AG04450 (cell line): ENCODE measurements around the gene ALDH1A3. TPM values are rescaled to one million over a fixed set of nuclear protein-coding genes. Genes with fewer than 3 reads are reported as not detected.

Source experiments
- CTCF ChIA-PET: fragments of 300-600, 350-600 bp; formaldehyde crosslinking; extraction: SDS; loops from one replicate; lab custom pipeline; 2022; ENCODE audit warnings: antibody characterized with exemption, inconsistent platforms; lab: Charles Lee
- POLR2A ChIA-PET: fragments of 350-600 bp; formaldehyde crosslinking; extraction: SDS; loops from one replicate; lab custom pipeline; 2021; ENCODE audit warnings: antibody characterized with exemption, inconsistent platforms; lab: Yijun Ruan, JAX
- DNase-seq: peaks from one replicate; pipeline ENCODE4 v3.0.0-alpha.2; 2011; ENCODE audit warnings: low read depth, low spot score
- H3K27ac ChIP-seq: one replicate; pipeline ENCODE4 v1.5.1; 2012; ENCODE audit warnings: low read depth, low read length, control low read depth
- H3K27me3 ChIP-seq: one replicate; pipeline ENCODE4 v1.6.0; 2012; ENCODE audit warnings: low read length; ENCODE audit not compliant: control insufficient read depth, insufficient read depth
- H3K4me3 ChIP-seq: 2 replicates; pipeline ENCODE4 v1.5.1; 2011; ENCODE audit warnings: mild to moderate bottlenecking, low read depth, low read length, control low read depth
- H3K9me3 ChIP-seq: 2 replicates; pipeline ENCODE4 v1.5.1; 2012; ENCODE audit warnings: low read length; ENCODE audit not compliant: control insufficient read depth, insufficient read depth
- CTCF ChIP-seq: IDR thresholded peaks from 2 replicates; pipeline ENCODE4 v1.5.1; 2011; ENCODE audit warnings: low read depth, low read length, control low read depth, inconsistent platforms
- polyA plus RNA-seq: library from polyadenylated mRNA; depleted of rRNA; stranded (reverse); fragments of >200 nt; gene quantifications from 2 replicates; pipeline ENCODE4 v1.2.3, GENCODE V29; 2011

Gene ALDH1A3
- polyA plus RNA-seq, 1 experiment = 20.6 TPM

DNA sequence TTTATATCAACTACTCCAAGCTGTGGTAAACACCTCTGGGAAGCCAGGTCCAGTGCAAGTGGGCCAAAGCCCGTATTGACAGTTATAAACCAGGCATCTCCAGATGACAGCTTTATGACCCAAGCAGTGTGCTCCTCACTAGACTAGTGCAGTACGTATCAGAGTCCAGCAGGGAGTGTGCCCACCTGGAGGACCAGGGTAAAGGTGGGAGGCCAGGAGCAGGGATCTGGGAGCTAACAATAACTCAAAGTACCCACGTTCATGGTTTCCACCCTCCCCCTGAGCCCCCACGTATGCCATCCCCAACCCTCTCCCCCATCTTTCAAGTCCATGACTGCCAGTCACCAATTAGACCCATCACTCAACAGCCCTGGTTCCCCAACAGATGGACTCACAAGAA lies 27.0 kb upstream of the ALDH1A3 start:
- Histone ChIP-seq H3K9me3 (no peaks in the 10 kb centered on the region; the same call in 1 of the 2 replicates), H3K27ac (no peak overlapping the region), H3K4me3 (no peak overlapping the region), H3K27me3 (no peaks in the 10 kb centered on the region)
- CTCF ChIA-PET = no interaction called here
- TF ChIP-seq CTCF = no peak
- DNase-seq = no peak
- POLR2A ChIA-PET = interaction anchor here (0.6 kb wide), 1 partner anchor 13 kb away, joined by 3 read pairs; no protein-coding TSS in a partner anchor

GRCh38 chr15:100853676-100854440 lies 25.8 kb upstream of the ALDH1A3 start:
- POLR2A ChIA-PET = no interaction called here

DNA sequence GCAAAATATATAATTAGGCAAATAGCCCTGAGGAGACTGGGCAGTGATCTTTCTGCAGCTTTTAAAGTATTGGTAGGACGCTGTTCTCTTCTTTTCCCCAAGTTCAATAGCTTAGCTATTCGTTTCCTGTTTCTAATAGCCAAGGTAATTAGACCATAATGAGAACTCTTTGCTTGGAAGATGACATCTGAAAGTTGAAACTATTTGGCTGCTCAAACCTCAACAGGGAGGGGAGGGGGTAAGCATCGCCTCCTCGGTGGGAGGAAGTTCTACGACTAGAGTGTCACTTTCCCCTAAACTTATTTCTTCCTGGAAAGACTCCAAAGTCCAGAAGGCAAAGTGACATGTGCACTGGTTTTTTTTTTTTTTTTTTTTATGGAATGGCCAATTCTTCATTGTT lies 22.8 kb upstream of the ALDH1A3 start:
- no peak for TF ChIP-seq CTCF
- Histone ChIP-seq H3K27ac (no peak overlapping the region), H3K27me3 (no peaks in the 10 kb centered on the region), H3K4me3 (no peak overlapping the region), H3K9me3 (peaks cover 6% of the 10 kb centered on the region)
- DNase-seq = no peak
- ChIA-PET CTCF (interaction anchor here (0.6 to 2.4 kb wide), 2 partner anchors 16 to 176 kb away, joined by 5 to 14 read pairs; no protein-coding TSS in a partner anchor), POLR2A (interaction anchor here (0.6 kb wide), 1 partner anchor 9 kb away, joined by 4 read pairs; no protein-coding TSS in a partner anchor)

More at GRCh38 chr15:100853676-100854440, 25.8 kb upstream of the ALDH1A3 start:
- no peak for DNase-seq
- CTCF ChIA-PET = no interaction called here
- no peak for TF ChIP-seq CTCF
- no peak overlapping the region for H3K4me3 ChIP-seq
- H3K27me3 ChIP-seq = no peaks in the 10 kb centered on the region
- H3K9me3 ChIP-seq = no peaks in the 10 kb centered on the region; the same call in 1 of the 2 replicates
- no peak overlapping the region for H3K27ac ChIP-seq

DNA sequence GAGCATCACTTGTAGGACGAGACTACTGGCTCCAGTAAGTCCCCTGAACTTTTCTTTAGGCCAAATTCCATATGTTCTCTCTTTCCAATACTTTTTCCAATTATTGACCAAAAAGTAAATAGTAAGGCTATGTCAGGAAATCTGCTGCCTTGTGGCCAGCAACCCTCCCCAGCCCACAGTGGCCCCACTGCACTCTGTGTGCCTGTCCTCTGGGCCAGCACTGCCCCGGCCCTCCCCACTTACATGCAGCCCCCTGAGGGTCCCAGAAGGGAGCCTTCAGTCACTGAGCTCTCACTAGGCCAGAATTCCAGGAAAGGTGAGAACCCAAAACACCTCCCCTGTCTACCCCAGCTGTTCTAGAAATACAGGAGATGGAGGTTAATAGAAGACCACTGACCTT lies 21.3 kb upstream of the ALDH1A3 start:
- no peaks in the 10 kb centered on the region for H3K27me3 ChIP-seq
- H3K9me3 ChIP-seq = peaks cover 6% of the 10 kb centered on the region
- no peak for TF ChIP-seq CTCF
- no peak overlapping the region for H3K4me3 ChIP-seq
- ChIA-PET CTCF (interaction anchor here (0.9 to 2.4 kb wide), 2 partner anchors 15 to 221 kb away, joined by 4 to 9 read pairs; no protein-coding TSS in a partner anchor), POLR2A (no interaction called here)
- no peak for DNase-seq
- H3K27ac ChIP-seq = no peak overlapping the region
